HG02759 (cell line): ENCODE measurements around the gene SAMD4B.
"Not testable (repeated sequence)": the region's sequence is repeated elsewhere in the genome, so short reads cannot be mapped to it uniquely, and the experiment has no call there.

Source experiments
- ATAC-seq: cut with Tn5 transposase; IDR thresholded peaks from one replicate; pipeline ENCODE4 v1.9.1; 2021; ENCODE audit warnings: mild to moderate bottlenecking, moderate library complexity; ENCODE audit not compliant: unreplicated experiment

SAMD4B gene

DNA sequence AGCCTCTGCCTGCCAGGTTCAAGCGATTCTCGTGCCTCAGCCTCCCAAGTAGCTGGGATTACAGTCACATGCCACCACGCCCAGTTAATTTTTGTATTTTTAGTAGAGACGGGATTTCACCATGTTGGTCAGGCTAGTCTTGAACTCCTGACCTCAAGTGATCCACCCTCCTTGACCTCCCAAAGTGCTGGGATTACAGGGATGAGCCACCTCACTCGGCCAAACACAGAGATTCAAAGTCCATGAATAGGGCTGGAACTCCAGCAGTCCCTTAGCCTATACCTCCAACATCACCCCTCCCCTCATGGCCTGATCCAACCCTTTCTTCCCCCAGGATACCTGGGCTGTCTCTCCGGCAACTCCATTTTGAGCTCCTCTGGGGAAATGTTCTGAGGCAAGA lies 9.5 kb upstream of the SAMD4B start:
- not testable (repeated sequence) for ATAC-seq

- ATAC-seq, result no peak
Measured at GRCh38 chr19:39333507-39333906, 8.7 kb upstream of the SAMD4B start.

- no peak for ATAC-seq
Measured at GRCh38 chr19:39334444-39334976, 7.7 kb upstream of the SAMD4B start.

DNA sequence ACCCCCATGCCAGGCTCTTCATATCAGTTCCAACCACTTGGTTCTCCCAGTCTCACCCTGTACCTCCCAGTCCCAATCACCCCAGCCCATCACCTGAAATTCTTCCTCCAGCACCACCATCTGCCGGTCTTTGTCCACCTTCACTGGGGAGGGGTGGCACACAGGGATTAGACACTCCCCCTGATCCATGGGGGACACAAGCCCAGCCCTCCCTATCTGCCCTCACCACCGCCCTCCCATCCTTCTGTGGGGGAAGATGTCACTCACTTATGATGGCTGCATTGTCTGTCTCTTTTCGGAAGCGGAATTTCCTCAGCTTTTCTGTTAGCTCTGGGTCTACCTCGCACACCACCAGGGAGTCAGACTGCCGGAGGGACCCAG lies 7.1 kb upstream of the SAMD4B start:
- no peak for ATAC-seq

- no peak for ATAC-seq
Measured at GRCh38 chr19:39336483-39336882, 5.7 kb upstream of the SAMD4B start.

GRCh38 chr19:39339674-39340073 lies 2.5 kb upstream of the SAMD4B start:
- no peak for ATAC-seq

DNA sequence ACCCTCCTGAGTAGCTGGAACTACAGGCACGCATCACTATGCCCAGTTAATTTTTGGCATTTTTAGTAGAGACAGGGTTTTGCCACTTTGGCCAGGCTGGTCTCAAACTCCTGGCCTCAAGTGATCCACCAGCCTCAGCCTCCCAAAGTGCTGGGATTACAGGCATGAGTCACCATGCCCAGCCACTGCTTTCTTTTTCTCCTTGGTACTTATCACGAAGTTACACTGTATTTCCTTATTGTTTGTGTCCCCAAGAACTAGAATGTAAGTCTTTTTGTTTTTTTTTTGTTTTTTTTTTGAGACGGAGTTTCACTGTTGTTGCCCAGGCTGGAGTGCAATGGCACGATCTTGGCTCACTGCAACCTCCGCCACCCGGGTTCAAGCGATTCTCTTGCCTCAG lies 2.1 kb upstream of the SAMD4B start:
- not testable (repeated sequence) for ATAC-seq

- no peak for ATAC-seq
Measured at GRCh38 chr19:39341129-39341718, 997 bp upstream of the SAMD4B start.

DNA sequence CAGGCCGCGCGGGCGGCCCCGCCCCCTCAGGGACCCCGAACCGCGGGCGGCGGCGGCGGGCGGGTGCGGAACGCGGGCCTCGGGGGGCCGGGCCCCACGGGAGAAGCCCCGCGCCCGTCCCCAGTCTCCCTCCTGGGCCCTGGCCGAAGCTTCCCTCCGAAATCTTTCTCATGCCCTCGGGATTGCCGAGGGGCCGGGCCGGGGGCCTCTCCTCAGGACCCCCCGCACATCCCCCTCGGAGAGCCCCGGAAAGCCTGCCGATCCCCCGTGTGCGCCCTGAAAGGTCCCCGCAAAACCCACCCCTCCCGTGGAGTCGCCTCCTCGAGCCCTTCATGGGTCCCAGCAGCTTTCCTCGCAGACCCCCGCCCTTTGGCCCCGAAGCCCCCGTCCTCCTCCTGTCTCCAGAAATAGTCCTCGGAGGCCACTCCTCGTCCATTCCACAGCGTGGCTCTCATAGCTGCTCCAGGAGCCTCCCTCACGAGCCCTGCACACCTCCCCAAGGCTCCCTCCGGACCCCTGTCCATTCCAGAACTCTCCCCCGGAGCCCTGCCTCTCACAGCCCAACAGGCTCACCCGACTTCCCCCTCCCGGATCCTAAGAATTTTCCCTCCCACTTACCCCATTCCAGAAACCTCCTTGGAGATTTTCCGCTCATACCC lies 555 bp downstream of the SAMD4B start:
- ATAC-seq, result no peak

GRCh38 chr19:39345956-39346355 lies 3.7 kb downstream of the SAMD4B start:
- no peak for ATAC-seq

GRCh38 chr19:39347332-39348164 lies 5.3 kb downstream of the SAMD4B start:
- ATAC-seq, result no peak

DNA sequence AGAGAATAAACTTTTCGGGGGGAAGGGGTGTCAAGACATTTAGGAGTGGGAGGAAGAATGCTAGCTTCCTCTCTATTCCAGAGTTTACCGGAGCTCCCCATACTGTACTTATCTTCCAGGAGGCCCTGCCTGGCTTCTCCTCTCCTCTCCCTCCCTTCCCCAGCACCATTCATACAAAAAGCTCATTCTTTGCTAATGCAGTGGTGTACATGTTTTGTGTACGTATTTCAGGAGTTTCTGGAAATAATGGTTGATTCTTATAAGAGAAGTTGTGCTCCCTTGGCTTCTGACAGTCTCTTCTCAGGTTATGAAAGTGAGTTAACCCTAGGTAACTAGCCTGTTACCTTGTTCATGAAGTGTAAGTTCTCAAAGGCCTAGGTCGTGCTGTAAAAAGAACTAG lies 7.1 kb downstream of the SAMD4B start:
- no peak for ATAC-seq

GRCh38 chr19:39350156-39350555 lies 7.9 kb downstream of the SAMD4B start:
- no peak for ATAC-seq

DNA sequence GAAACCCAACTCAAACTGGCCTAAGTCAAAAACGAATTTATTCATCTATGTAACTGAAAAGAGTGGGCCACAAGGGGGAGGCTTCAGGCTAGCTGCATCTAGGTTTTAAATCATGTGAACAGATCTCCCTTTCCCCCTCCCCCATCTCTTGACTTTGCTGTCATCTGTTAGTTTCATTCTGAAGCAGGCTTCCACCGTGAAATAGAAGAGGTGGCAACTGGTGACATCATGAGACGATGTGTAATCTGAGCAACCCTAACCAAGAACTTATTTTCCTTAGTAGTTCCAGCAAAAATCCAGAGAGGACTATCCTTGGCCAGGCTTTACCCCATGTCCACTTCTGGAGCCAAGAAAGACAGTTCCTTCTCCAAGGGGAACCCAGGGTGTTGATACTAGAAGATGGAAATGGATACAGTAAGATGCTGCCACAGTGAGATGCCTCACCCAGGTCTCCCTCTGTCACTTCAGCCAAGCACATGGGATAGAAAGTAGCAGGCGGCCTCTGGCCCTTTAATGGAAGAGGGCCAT lies 9.4 kb downstream of the SAMD4B start:
- ATAC-seq, result peak; percentile 71

DNA sequence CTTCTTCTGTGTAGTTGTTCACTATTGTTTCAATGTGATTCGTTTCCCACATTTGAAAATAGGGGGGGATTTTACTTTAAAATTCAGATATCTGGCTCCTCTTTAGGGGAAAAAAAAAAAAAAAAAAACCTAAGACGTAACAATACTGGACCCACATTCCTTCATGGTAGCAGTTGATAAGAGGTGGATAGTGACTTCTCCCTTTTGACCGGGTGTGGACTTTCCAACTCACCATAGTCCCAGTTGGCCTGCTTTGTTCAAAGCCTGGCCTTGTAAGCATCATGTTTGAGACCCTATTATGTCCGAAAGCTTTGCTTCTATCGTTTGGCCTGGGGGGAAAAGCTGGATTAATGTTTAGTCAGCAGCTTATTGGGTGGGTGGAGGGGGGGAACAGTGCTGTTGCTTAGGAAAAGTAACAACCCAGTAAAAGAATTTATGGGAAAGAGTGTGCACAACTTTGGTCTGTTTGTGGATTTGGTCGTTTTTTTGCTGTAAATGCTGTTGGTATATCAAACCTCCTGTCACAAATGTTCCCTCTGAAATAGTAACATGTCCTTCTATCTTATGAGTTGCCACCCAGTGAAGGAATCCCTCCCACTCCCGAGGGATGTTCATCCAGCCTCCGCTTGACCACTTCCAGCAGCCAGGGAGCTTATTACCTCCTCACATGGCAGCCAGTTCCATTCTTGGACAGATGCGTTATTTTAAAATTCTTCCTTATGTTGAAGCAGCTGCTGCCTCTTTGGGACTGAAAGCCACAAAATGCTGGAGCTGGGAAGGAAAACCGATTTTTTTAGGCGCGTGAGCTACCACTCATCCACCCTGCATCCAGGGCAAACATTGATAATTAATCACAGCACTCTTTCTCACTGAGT lies 10.4 kb downstream of the SAMD4B start:
- no peak for ATAC-seq

- no peak for ATAC-seq
Measured at GRCh38 chr19:39355253-39355652, 13.0 kb downstream of the SAMD4B start.

GRCh38 chr19:39356073-39356472 lies 13.9 kb downstream of the SAMD4B start:
- ATAC-seq, result no peak

DNA sequence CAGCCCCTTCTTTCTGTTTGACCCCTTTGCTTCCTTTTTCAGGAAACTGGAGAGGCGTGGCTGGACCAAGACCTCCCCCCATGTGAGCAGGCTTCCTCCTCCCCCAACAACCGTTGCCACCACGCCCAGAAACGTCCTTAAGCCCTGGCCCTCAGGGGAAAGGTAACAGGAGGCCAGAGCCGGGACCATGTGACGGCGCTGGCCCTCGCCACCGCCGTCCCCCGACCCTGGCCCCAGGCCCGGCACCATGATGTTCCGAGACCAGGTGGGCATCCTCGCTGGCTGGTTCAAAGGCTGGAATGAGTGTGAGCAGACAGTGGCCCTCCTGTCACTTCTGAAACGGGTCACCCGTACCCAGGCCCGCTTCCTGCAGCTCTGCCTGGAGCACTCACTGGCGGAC lies 14.4 kb downstream of the SAMD4B start:
- ATAC-seq, result no peak

DNA sequence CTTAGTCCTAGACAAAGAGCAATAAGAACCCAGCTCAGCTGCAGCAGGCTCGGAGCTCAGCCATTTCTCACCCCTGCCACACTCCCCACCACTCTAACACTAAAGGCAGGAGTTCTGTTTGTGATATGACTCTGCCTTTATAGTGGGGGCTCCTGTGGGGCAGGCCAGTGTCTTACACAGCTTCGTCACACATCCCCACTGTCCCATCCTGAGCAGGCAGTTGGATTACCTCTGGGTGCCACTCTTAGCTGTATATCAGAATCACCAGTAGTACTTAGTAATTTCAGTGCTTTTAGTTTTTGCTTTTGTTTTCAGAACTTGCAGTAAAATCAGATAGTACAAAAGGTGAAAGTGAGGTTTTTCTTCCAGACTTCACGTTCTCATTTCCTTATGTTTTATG lies 16.8 kb downstream of the SAMD4B start:
- ATAC-seq, result no peak

- ATAC-seq, result no peak
Measured at GRCh38 chr19:39360599-39360998, 18.4 kb downstream of the SAMD4B start.
